SK-N-MC (cell line): ENCODE results near the gene IQCF2.

Source experiments
- EZH2 ChIP-seq: fragments of 200-600 bp; sonication (generic); IDR thresholded peaks from one replicate; pipeline ENCODE4 v1.6.1; 2017; ENCODE audit warnings: antibody characterized with exemption
- POLR2AphosphoS5 ChIP-seq: IDR thresholded peaks from 2 replicates; pipeline ENCODE4 v1.6.1; 2012; ENCODE audit warnings: mild to moderate bottlenecking, low read depth, low read length, borderline replicate concordance

- TF ChIP-seq EZH2 (no peak), POLR2AphosphoS5 (no peak)
These were observed 27.2 kb downstream of the IQCF2 start for GRCh38 chr3:51888463-51889105.
